ENCODE results near the gene ZFAND2B. TPM values are rescaled to one million over a fixed set of nuclear protein-coding genes. Genes with fewer than 3 reads are reported as not detected.
A peak's percentile ranks its signal among the peaks of the same experiment; 100 is the strongest.

ZFAND2B gene
- total and polyA plus RNA-seq, 4 experiments from 2014 or later = 73.3 to 81.5 (median 78.0) TPM

GRCh38 chr2:219214141-219214540, 7.6 kb downstream of the ZFAND2B start:
- Mint-ChIP-seq H3K4me3 (no peak overlapping the region), H3K36me3 (peaks cover 3 to 16% of the 10 kb centered on the region in 2 donors), H3K9me3 (peaks cover 0 to 2% (median 0%) of the 10 kb centered on the region in 8 donors), H3K4me1 (peaks cover 14 to 41% (median 29%) of the 10 kb centered on the region in 4 donors), H3K27ac (peak overlapping the region in 3 of 7 donors; percentile 45 to 69 (median 63)), H3K27me3 (no peaks in the 10 kb centered on the region)
- DNase-seq = no peak
- Histone ChIP-seq H3K27ac (ENCODE audit: low read depth, low read length) (no peak overlapping the region), H3K36me3 (ENCODE audit: insufficient read depth, low read length) (peaks cover 7% of the 10 kb centered on the region), H3K27me3 (ENCODE audit: insufficient read depth, low read length) (no peaks in the 10 kb centered on the region), H3K4me3 (ENCODE audit: low read length in 2 of 2) (no peak overlapping the region), H3K4me1 (ENCODE audit: insufficient read depth, low read length) (peaks cover 38% of the 10 kb centered on the region), H3K9me3 (ENCODE audit: control insufficient read depth in 1 of 2, low read length in 2 of 2) (no peaks in the 10 kb centered on the region)
- ChIA-PET CTCF (ENCODE audit: partially characterized antibody) (interaction anchor here (1.3 to 14.5 kb wide), 5 partner anchors 36 to 156 kb away, joined by 4 to 253 read pairs (median 11); partner anchors contain the start of genes CNPPD1, NHEJ1, RETREG2 and SLC23A3), POLR2A (ENCODE audit: partially characterized antibody) (interaction anchor here (1.0 to 15.3 kb wide), 3 partner anchors 13 to 54 kb away, joined by 3 to 424 read pairs (median 7); partner anchors contain the start of genes CNPPD1, NHEJ1, RETREG2 and SLC23A3)
- intact Hi-C loops (cut with micrococcal nuclease) = loop anchor here (10.0 kb wide), 1 partner anchor 159 kb away; no protein-coding TSS in a partner anchor

GRCh38 chr2:219214786-219215185, 8.2 kb downstream of the ZFAND2B start:
- intact Hi-C loops (cut with micrococcal nuclease) = loop anchor here (10.0 kb wide), 1 partner anchor 160 kb away; no protein-coding TSS in a partner anchor
- POLR2A ChIA-PET (ENCODE audit: partially characterized antibody) = interaction anchor here (1.0 to 15.3 kb wide), 7 partner anchors 8 to 55 kb away, joined by 3 to 424 read pairs (median 7); partner anchors contain the start of genes ANKZF1, ATG9A, CNPPD1 and NHEJ1
- Histone ChIP-seq H3K27me3 (ENCODE audit: insufficient read depth, low read length) (no peaks in the 10 kb centered on the region), H3K36me3 (ENCODE audit: insufficient read depth, low read length) (peaks cover under 1% of the 10 kb centered on the region), H3K4me3 (ENCODE audit: low read length in 2 of 2) (no peak overlapping the region), H3K27ac (ENCODE audit: low read depth, low read length) (no peak overlapping the region), H3K4me1 (ENCODE audit: insufficient read depth, low read length) (peaks cover 42% of the 10 kb centered on the region), H3K9me3 (ENCODE audit: control insufficient read depth in 1 of 2, low read length in 2 of 2) (no peaks in the 10 kb centered on the region)
- H3K27ac Mint-ChIP-seq = no peak overlapping the region
- H3K4me1 Mint-ChIP-seq = peaks cover 14 to 41% (median 26%) of the 10 kb centered on the region in 4 donors
- H3K9me3 Mint-ChIP-seq = peaks cover 0 to 2% (median 0%) of the 10 kb centered on the region in 8 donors
- CTCF ChIA-PET (ENCODE audit: partially characterized antibody) = interaction anchor here (1.3 to 14.5 kb wide), 6 partner anchors 35 to 157 kb away, joined by 4 to 253 read pairs (median 8); partner anchors contain the start of genes CNPPD1, NHEJ1, RETREG2 and SLC23A3
- H3K36me3 Mint-ChIP-seq = peaks cover 0 to 14% of the 10 kb centered on the region in 2 donors
- H3K4me3 Mint-ChIP-seq = no peak overlapping the region
- DNase-seq = no peak
- no peaks in the 10 kb centered on the region for H3K27me3 Mint-ChIP-seq

- no peak for DNase-seq
- Histone ChIP-seq H3K27ac (ENCODE audit: low read depth, low read length) (no peak overlapping the region), H3K4me3 (ENCODE audit: low read length in 2 of 2) (no peak overlapping the region), H3K9me3 (ENCODE audit: control insufficient read depth in 1 of 2, low read length in 2 of 2) (no peaks in the 10 kb centered on the region), H3K36me3 (ENCODE audit: insufficient read depth, low read length) (peaks cover 11% of the 10 kb centered on the region), H3K4me1 (ENCODE audit: insufficient read depth, low read length) (peaks cover 29% of the 10 kb centered on the region), H3K27me3 (ENCODE audit: insufficient read depth, low read length) (no peaks in the 10 kb centered on the region)
- intact Hi-C loops (cut with micrococcal nuclease) = loop anchor here (10.0 kb wide), 1 partner anchor 161 kb away; no protein-coding TSS in a partner anchor
- H3K9me3 Mint-ChIP-seq = peaks cover 0 to 2% (median 0%) of the 10 kb centered on the region in 8 donors
- ChIA-PET CTCF (ENCODE audit: partially characterized antibody) (interaction anchor here (1.1 to 14.5 kb wide), 8 partner anchors 34 to 158 kb away, joined by 3 to 253 read pairs (median 5); partner anchors contain the start of genes CNPPD1, NHEJ1, RETREG2 and SLC23A3), POLR2A (ENCODE audit: partially characterized antibody) (interaction anchor here (0.7 to 15.3 kb wide), 9 partner anchors 9 to 56 kb away, joined by 3 to 424 read pairs (median 5); partner anchors contain the start of genes ANKZF1, ATG9A, CNPPD1 and GLB1L)
- H3K36me3 Mint-ChIP-seq = peaks cover 3 to 22% of the 10 kb centered on the region in 2 donors
- H3K27me3 Mint-ChIP-seq = no peaks in the 10 kb centered on the region
- peaks cover 12 to 30% (median 22%) of the 10 kb centered on the region in 4 donors for H3K4me1 Mint-ChIP-seq
- no peak overlapping the region for H3K4me3 Mint-ChIP-seq
- H3K27ac Mint-ChIP-seq = peak overlapping the region in 1 of 7 donors; percentile 46
Observed at GRCh38 chr2:219215871-219216534, 9.4 kb downstream of the ZFAND2B start.

- peak overlapping the region in 1 of 8 donors; percentile 57 for H3K4me3 Mint-ChIP-seq
- Histone ChIP-seq H3K4me1 (ENCODE audit: insufficient read depth, low read length) (peaks cover 24% of the 10 kb centered on the region), H3K9me3 (ENCODE audit: control insufficient read depth in 1 of 2, low read length in 2 of 2) (no peaks in the 10 kb centered on the region), H3K27me3 (ENCODE audit: insufficient read depth, low read length) (no peaks in the 10 kb centered on the region), H3K4me3 (ENCODE audit: low read length in 2 of 2) (no peak overlapping the region), H3K36me3 (ENCODE audit: insufficient read depth, low read length) (peaks cover 14% of the 10 kb centered on the region), H3K27ac (ENCODE audit: low read depth, low read length) (no peak overlapping the region)
- peak overlapping the region in 4 of 7 donors; percentile 36 to 70 (median 42) for H3K27ac Mint-ChIP-seq
- POLR2A ChIA-PET (ENCODE audit: partially characterized antibody) = interaction anchor here (0.9 to 15.3 kb wide), 6 partner anchors 13 to 43 kb away, joined by 3 to 424 read pairs (median 42); partner anchors contain the start of genes ANKZF1, ATG9A, CNPPD1 and GLB1L
- DNase-seq = no peak
- peaks cover 0 to 2% (median 0%) of the 10 kb centered on the region in 8 donors for H3K9me3 Mint-ChIP-seq
- H3K4me1 Mint-ChIP-seq = peaks cover 8 to 26% (median 19%) of the 10 kb centered on the region in 4 donors
- intact Hi-C loops (cut with micrococcal nuclease) = loop anchor here (10.0 kb wide), 1 partner anchor 162 kb away; no protein-coding TSS in a partner anchor
- H3K27me3 Mint-ChIP-seq = no peaks in the 10 kb centered on the region
- CTCF ChIA-PET (ENCODE audit: partially characterized antibody) = interaction anchor here (1.1 to 14.5 kb wide), 7 partner anchors 33 to 83 kb away, joined by 3 to 253 read pairs (median 6); partner anchors contain the start of genes CNPPD1, NHEJ1, RETREG2 and SLC23A3
- peaks cover 6 to 23% of the 10 kb centered on the region in 2 donors for H3K36me3 Mint-ChIP-seq
Observed at GRCh38 chr2:219216535-219216915, 9.9 kb downstream of the ZFAND2B start.

GRCh38 chr2:219218217-219218731, 11.7 kb downstream of the ZFAND2B start:
- H3K9me3 ChIP-seq (ENCODE audit: control insufficient read depth in 1 of 2, low read length in 2 of 2) = no peaks in the 10 kb centered on the region
- intact Hi-C loops (cut with micrococcal nuclease) = loop anchor here (2.0 to 10.0 kb wide), 3 partner anchors 47 to 163 kb away; partner anchors contain the start of genes NHEJ1 and SLC23A3
- Mint-ChIP-seq H3K27me3 (no peaks in the 10 kb centered on the region), H3K9me3 (no peaks in the 10 kb centered on the region), H3K36me3 (peaks cover 10 to 29% of the 10 kb centered on the region in 2 donors), H3K4me3 (peak overlapping the region; percentile 81 to 93 (median 84)), H3K4me1 (peaks cover 8 to 25% (median 19%) of the 10 kb centered on the region in 4 donors), H3K27ac (peak overlapping the region; percentile 74 to 96 (median 88))
- no peaks in the 10 kb centered on the region for H3K27me3 ChIP-seq (ENCODE audit: insufficient read depth, low read length)
- H3K4me3 ChIP-seq (ENCODE audit: low read length in 2 of 2) = peak overlapping the region; percentile 49 to 68
- ChIA-PET CTCF (ENCODE audit: partially characterized antibody) (interaction anchor here (1.0 to 14.5 kb wide), 7 partner anchors 9 to 76 kb away, joined by 3 to 253 read pairs (median 4); partner anchors contain the start of genes CNPPD1, GLB1L, NHEJ1 and RETREG2), POLR2A (ENCODE audit: partially characterized antibody) (interaction anchor here (0.7 to 15.3 kb wide), 14 partner anchors 10 to 77 kb away, joined by 3 to 424 read pairs (median 22); partner anchors contain the start of genes ANKZF1, ATG9A, CNPPD1 and DNAJB2)
- peak overlapping the region; percentile 53 for H3K27ac ChIP-seq (ENCODE audit: low read depth, low read length)
- DNase-seq = peak in 3 of 5 donors; percentile 28 to 51 (median 37)
- peaks cover 29% of the 10 kb centered on the region for H3K36me3 ChIP-seq (ENCODE audit: insufficient read depth, low read length)
- H3K4me1 ChIP-seq (ENCODE audit: insufficient read depth, low read length) = peaks cover 24% of the 10 kb centered on the region

All from CD4-positive, alpha-beta memory T cell (primary cell).